ENCODE data around the gene BRD7.

BRD7 gene

GRCh38 chr16:50371936-50372595, 3.3 kb upstream of the BRD7 start:
- H3K4me3 ChIP-seq (replicated peaks; ENCODE audit: insufficient read depth, low read length): no peak overlapping the region
- H3K27ac ChIP-seq (replicated peaks): no peak overlapping the region
- TF ChIP-seq SPI1 (IDR thresholded peaks at IDR 0.05; ENCODE audit: borderline replicate concordance, low read depth): no peak
- no peak for TF ChIP-seq GABPA (IDR thresholded peaks at IDR 0.05; ENCODE audit: low read depth)
- TF ChIP-seq CTCF (IDR thresholded peaks at IDR 0.05; ENCODE audit: insufficient read depth, low read length): no peak
- TF ChIP-seq REST (IDR thresholded peaks at IDR 0.05; ENCODE audit: insufficient replicate concordance, low read depth): no peak
- no peak for TF ChIP-seq POLR2AphosphoS5 (IDR thresholded peaks at IDR 0.05; ENCODE audit: low read depth)
- no peak for DNase-seq (ENCODE audit: low read depth in 1 of 2, low spot score in 1 of 2)
- H3K27me3 ChIP-seq (ENCODE audit: insufficient read depth, poor library complexity, severe bottlenecking): no peaks in the 10 kb centered on the region

GRCh38 chr16:50371036-50371716, 2.4 kb upstream of the BRD7 start:
- Histone ChIP-seq H3K27me3 (ENCODE audit: insufficient read depth, poor library complexity, severe bottlenecking) (no peaks in the 10 kb centered on the region), H3K4me3 (replicated peaks; ENCODE audit: insufficient read depth, low read length) (no peak overlapping the region), H3K27ac (replicated peaks) (no peak overlapping the region)
- no peak for TF ChIP-seq REST (IDR thresholded peaks at IDR 0.05; ENCODE audit: insufficient replicate concordance, low read depth)
- no peak for TF ChIP-seq POLR2AphosphoS5 (IDR thresholded peaks at IDR 0.05; ENCODE audit: low read depth)
- no peak for TF ChIP-seq CTCF (IDR thresholded peaks at IDR 0.05; ENCODE audit: insufficient read depth, low read length)
- DNase-seq (ENCODE audit: low read depth in 1 of 2, low spot score in 1 of 2): no peak

- Histone ChIP-seq H3K27ac (replicated peaks) (no peak overlapping the region), H3K4me3 (replicated peaks; ENCODE audit: insufficient read depth, low read length) (peak overlapping the region; percentile 19; the same call in 1 of the 2 replicates), H3K27me3 (ENCODE audit: insufficient read depth, poor library complexity, severe bottlenecking) (no peaks in the 10 kb centered on the region)
- no peak for DNase-seq (ENCODE audit: low read depth in 1 of 2, low spot score in 1 of 2)
- TF ChIP-seq POLR2AphosphoS5 (IDR thresholded peaks at IDR 0.05; ENCODE audit: low read depth): no peak
- TF ChIP-seq REST (IDR thresholded peaks at IDR 0.05; ENCODE audit: insufficient replicate concordance, low read depth): no peak
- TF ChIP-seq CTCF (IDR thresholded peaks at IDR 0.05; ENCODE audit: insufficient read depth, low read length): no peak
- TF ChIP-seq SPI1 (IDR thresholded peaks at IDR 0.05; ENCODE audit: borderline replicate concordance, low read depth): no peak
- TF ChIP-seq GABPA (IDR thresholded peaks at IDR 0.05; ENCODE audit: low read depth): no peak
Measured at GRCh38 chr16:50369133-50369804, 481 bp upstream of the BRD7 start.

Data from HL-60 (cell line).